Measurements from ENCODE around the gene SPIRE1. TPM values are rescaled to one million over a fixed set of nuclear protein-coding genes. Genes with fewer than 3 reads are reported as not detected.

The SPIRE1 gene
- total and polyA plus RNA-seq, 2 of the 4 experiments (the other 2 are of a cell fraction) = 11.6 to 31.4 TPM

DNA sequence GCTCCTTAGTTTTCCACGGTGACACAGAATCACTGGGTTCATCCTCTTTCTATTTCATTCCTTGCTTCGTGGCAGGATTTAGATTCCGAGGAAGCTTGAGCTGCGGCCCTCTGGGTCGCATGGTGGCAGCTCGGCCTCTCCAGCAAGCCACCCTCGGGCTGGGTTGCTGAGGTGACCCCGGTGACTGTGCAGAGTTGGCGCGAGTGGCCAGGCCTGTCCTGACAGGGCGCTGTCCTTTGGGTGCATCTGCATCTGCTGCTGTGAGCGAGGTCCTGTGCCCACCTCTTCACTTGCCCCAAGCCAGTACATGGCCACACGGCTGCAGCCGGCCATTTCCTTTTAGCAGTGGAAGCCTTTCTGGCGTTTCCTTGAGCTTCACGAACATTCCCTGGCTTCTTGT lies 228.4 kb downstream of the SPIRE1 start:
- Histone ChIP-seq H3K4me3 (ENCODE audit: insufficient read depth, low read depth, low read length) (no peak overlapping the region), H4K20me1 (ENCODE audit: insufficient read depth, low read length) (no peaks in the 10 kb centered on the region), H4K8ac (ENCODE audit: low read depth in 2 of 2, low read length in 2 of 2) (no peak overlapping the region), H2BK15ac (ENCODE audit: low read depth, low read length) (no peak overlapping the region), H3K14ac (replicated peaks; ENCODE audit: low read depth, low read length) (no peak overlapping the region), H3K9me1 (ENCODE audit: insufficient read depth, low read length) (peaks cover 14% of the 10 kb centered on the region), H2BK5ac (ENCODE audit: low read depth, low read length, poor library complexity, severe bottlenecking) (no peak overlapping the region), H4K91ac (ENCODE audit: insufficient read depth, low read depth, low read length) (no peak overlapping the region), H3K4me1 (ENCODE audit: control insufficient read depth, insufficient read depth, low read length) (no peaks in the 10 kb centered on the region), H3K18ac (ENCODE audit: low read depth, low read length) (no peak overlapping the region), H3K56ac (ENCODE audit: extremely low read depth, insufficient read depth, low read length) (no peak overlapping the region), H2BK20ac (ENCODE audit: low read depth, low read length) (no peak overlapping the region), H4K5ac (ENCODE audit: low read depth, low read length) (no peak overlapping the region), H3K4ac (ENCODE audit: low read depth, low read length) (no peak overlapping the region), H2AFZ (replicated peaks; ENCODE audit: low read length, poor library complexity) (no peak overlapping the region), H3K27me3 (ENCODE audit: control insufficient read depth, insufficient read depth, low read length) (no peaks in the 10 kb centered on the region), H3K9me3 (ENCODE audit: control insufficient read depth, insufficient read depth, low read length) (peaks cover 6% of the 10 kb centered on the region), H3K23ac (ENCODE audit: low read depth, low read length) (no peak overlapping the region), H3K79me1 (ENCODE audit: low read depth in 1 of 2, low read length in 2 of 2) (peaks cover 0 to 4% of the 10 kb centered on the region in 2 experiments; a peak in 1 of 4 replicates), H3K36me3 (ENCODE audit: control insufficient read depth, insufficient read depth, low read length) (peaks cover 24% of the 10 kb centered on the region), H3K9ac (ENCODE audit: low read depth, low read length) (no peak overlapping the region), H2AK9ac (replicated peaks; ENCODE audit: low read depth, low read length, poor library complexity) (no peak overlapping the region), H3K27ac (ENCODE audit: insufficient read depth, low read length) (no peak overlapping the region), H2AK5ac (ENCODE audit: low read depth, low read length) (no peak overlapping the region), H2BK120ac (ENCODE audit: low read depth, low read length) (no peak overlapping the region), H3K4me2 (ENCODE audit: low read depth, low read length) (no peak overlapping the region)
- in situ Hi-C loops (cut with MboI; ENCODE audit: low sequenced_read_pairs) = no loop called here
- ChIA-PET POLR2A (ENCODE audit: unreplicated experiment) (no interaction called here), CTCF (no interaction called here)
- 97% methylated on average over 16 of the region's 16 CpGs; no CpG with 5 or more reads in 1 of the 2 experiments for WGBS, 2 experiments (ENCODE audit: extremely low coverage in 2 of 2, insufficient read length in 1 of 2)
- intact Hi-C loops (cut with micrococcal nuclease) = no loop called here
- DNase-seq (no peak), ATAC-seq (ENCODE audit: low read depth) (no peak)
- no peak for TF ChIP-seq POLR2A (IDR thresholded peaks at IDR 0.05; ENCODE audit: low read depth, low read length)
- TF ChIP-seq, protein P1, sequence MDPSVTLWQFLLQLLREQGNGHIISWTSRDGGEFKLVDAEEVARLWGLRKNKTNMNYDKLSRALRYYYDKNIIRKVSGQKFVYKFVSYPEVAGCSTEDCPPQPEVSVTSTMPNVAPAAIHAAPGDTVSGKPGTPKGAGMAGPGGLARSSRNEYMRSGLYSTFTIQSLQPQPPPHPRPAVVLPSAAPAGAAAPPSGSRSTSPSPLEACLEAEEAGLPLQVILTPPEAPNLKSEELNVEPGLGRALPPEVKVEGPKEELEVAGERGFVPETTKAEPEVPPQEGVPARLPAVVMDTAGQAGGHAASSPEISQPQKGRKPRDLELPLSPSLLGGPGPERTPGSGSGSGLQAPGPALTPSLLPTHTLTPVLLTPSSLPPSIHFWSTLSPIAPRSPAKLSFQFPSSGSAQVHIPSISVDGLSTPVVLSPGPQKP (IDR thresholded peaks at IDR 0.05; ENCODE audit: borderline replicate concordance, low read depth, low read length) = no peak
- no peak for TF ChIP-seq RCOR1 (IDR thresholded peaks at IDR 0.05; ENCODE audit: insufficient replicate concordance, low read length)
- no TSS peak for BruUV-seq (replicated peaks)
- dilution Hi-C loops (cut with HindIII; ENCODE audit: low sequenced_read_pairs, unreplicated experiment) = loop anchor here (25.0 kb wide), 1 partner anchor 358 kb away; no protein-coding TSS in a partner anchor

Measured in IMR-90 (cell line).